HUES64 (cell line): ENCODE data around the gene ZDHHC21. TPM values are rescaled to one million over a fixed set of nuclear protein-coding genes. Genes with fewer than 3 reads are reported as not detected.

Experiments used
- H3K27ac ChIP-seq: 2 replicates; pipeline ENCODE4 v1.7.0; 2013; ENCODE audit warnings: low read depth, low read length, inconsistent platforms
- H3K27me3 ChIP-seq: 2 replicates; pipeline ENCODE4 v1.6.1; 2013; ENCODE audit warnings: mild to moderate bottlenecking, low read length; ENCODE audit not compliant: insufficient read depth
- H3K36me3 ChIP-seq: 2 replicates; pipeline ENCODE4 v1.6.1; 2013; ENCODE audit warnings: mild to moderate bottlenecking, low read length; ENCODE audit not compliant: insufficient read depth
- H3K4me1 ChIP-seq: 2 replicates; pipeline ENCODE4 v1.6.1; 2013; ENCODE audit warnings: mild to moderate bottlenecking, low read length, moderate library complexity; ENCODE audit not compliant: insufficient read depth
- H3K4me3 ChIP-seq: 2 replicates; pipeline ENCODE4 v1.5.1; 2013; ENCODE audit warnings: mild to moderate bottlenecking, low read length, moderate library complexity
- H3K9ac ChIP-seq: 2 replicates; pipeline ENCODE4 v1.6.1; 2013; ENCODE audit warnings: mild to moderate bottlenecking, low read depth, low read length
- H3K9me3 ChIP-seq: 2 replicates; pipeline ENCODE4 v1.6.1; 2013; ENCODE audit warnings: low read depth, low read length; ENCODE audit not compliant: insufficient read depth
- WGBS: fragments of 150-250, 120-280 bp; methylation state at CpG from one replicate; pipeline ENCODE4 v1.1.7; 2013; ENCODE audit warnings: missing lambda C conversion rate; 5-methylcytosine and 5-hydroxymethylcytosine counted together
- polyA plus RNA-seq, 2 experiments: library from polyadenylated mRNA; stranded (reverse); fragments of 50-300 nt; gene quantifications; one replicate each; pipeline ENCODE4 v1.2.3, GENCODE V29; 2013

The ZDHHC21 gene
- polyA plus RNA-seq (2013, experiment 1 of 2): 4.3 TPM
- 4.2 TPM for polyA plus RNA-seq (2013, experiment 2 of 2)

GRCh38 chr9:14693251-14693861 lies at the start of gene ZDHHC21:
Gene ZDHHC21, minus strand, starts transcription at chr9:14693432. Its CDS starts 19,092 bp downstream, at chr9:14674340.
- Histone ChIP-seq H3K36me3 (peaks cover 14% of the 10 kb centered on the region), H3K27me3 (no peaks in the 10 kb centered on the region), H3K9me3 (no peaks in the 10 kb centered on the region), H3K27ac (peak within 1 kb of the TSS; percentile 66), H3K4me1 (peaks cover 5% of the 10 kb centered on the region; the same call in 1 of the 2 replicates), H3K9ac (peak within 1 kb of the TSS; percentile 85), H3K4me3 (peak within 1 kb of the TSS; percentile 75)
- under 1% methylated on average over 50 of the region's 50 CpGs for WGBS

- H3K9ac ChIP-seq: no peak overlapping the region
- H3K4me1 ChIP-seq: no peaks in the 10 kb centered on the region
- no peak overlapping the region for H3K27ac ChIP-seq
- 75% methylated on average over 3 of the region's 3 CpGs for WGBS
- no peaks in the 10 kb centered on the region for H3K27me3 ChIP-seq
- H3K9me3 ChIP-seq: no peaks in the 10 kb centered on the region
- no peaks in the 10 kb centered on the region for H3K36me3 ChIP-seq
- H3K4me3 ChIP-seq: no peak overlapping the region
These were observed 48.1 kb upstream of the ZDHHC21 start for GRCh38 chr9:14741369-14741768.

GRCh38 chr9:14733133-14733532 lies 39.9 kb upstream of the ZDHHC21 start:
- no peak overlapping the region for H3K4me3 ChIP-seq
- no peaks in the 10 kb centered on the region for H3K9me3 ChIP-seq
- H3K4me1 ChIP-seq: no peaks in the 10 kb centered on the region
- WGBS: 100% methylated on average over 1 of the region's 5 CpGs
- no peaks in the 10 kb centered on the region; the same call in 1 of the 2 replicates for H3K27me3 ChIP-seq
- no peak overlapping the region for H3K27ac ChIP-seq
- no peak overlapping the region for H3K9ac ChIP-seq
- no peaks in the 10 kb centered on the region for H3K36me3 ChIP-seq

- Histone ChIP-seq H3K36me3 (no peaks in the 10 kb centered on the region), H3K4me1 (no peaks in the 10 kb centered on the region), H3K9ac (no peak overlapping the region), H3K27me3 (peaks cover 14% of the 10 kb centered on the region), H3K4me3 (no peak overlapping the region), H3K27ac (no peak overlapping the region), H3K9me3 (no peaks in the 10 kb centered on the region)
- whole genome bisulfite sequencing: 92% methylated on average over 1 of the region's 1 CpG
These were observed 38.2 kb upstream of the ZDHHC21 start for GRCh38 chr9:14731294-14731981.

GRCh38 chr9:14730461-14730898 lies 37.2 kb upstream of the ZDHHC21 start:
- Histone ChIP-seq H3K27ac (no peak overlapping the region), H3K9me3 (no peaks in the 10 kb centered on the region), H3K36me3 (no peaks in the 10 kb centered on the region)

GRCh38 chr9:14723301-14723700 lies 30.1 kb upstream of the ZDHHC21 start:
- Histone ChIP-seq H3K27ac (no peak overlapping the region), H3K4me3 (0 out of 2 replicates have a peak overlapping the region, but pooled peaks have one; percentile 2), H3K9me3 (no peaks in the 10 kb centered on the region), H3K27me3 (peaks cover 89% of the 10 kb centered on the region), H3K9ac (no peak overlapping the region), H3K4me1 (peaks cover 25% of the 10 kb centered on the region), H3K36me3 (peaks cover 11% of the 10 kb centered on the region; the same call in 1 of the 2 replicates)
- 16% methylated on average over 4 of the region's 4 CpGs for WGBS

More at GRCh38 chr9:14730461-14730898, 37.2 kb upstream of the ZDHHC21 start:
- H3K4me1 ChIP-seq: no peaks in the 10 kb centered on the region
- WGBS: 91% methylated on average over 2 of the region's 2 CpGs
- H3K27me3 ChIP-seq: peaks cover 23% of the 10 kb centered on the region
- no peak overlapping the region for H3K4me3 ChIP-seq
- H3K9ac ChIP-seq: no peak overlapping the region

GRCh38 chr9:14722391-14723035 lies 29.3 kb upstream of the ZDHHC21 start, which contains the start of gene CER1:
Gene CER1, minus strand, starts transcription at chr9:14722733. Its CDS starts 61 bp downstream, at chr9:14722672.
- H3K27ac ChIP-seq: no peak within 1 kb of the TSS
- H3K4me1 ChIP-seq: peaks cover 25% of the 10 kb centered on the region
- peaks cover 92% of the 10 kb centered on the region for H3K27me3 ChIP-seq
- peaks cover 16% of the 10 kb centered on the region; the same call in 1 of the 2 replicates for H3K36me3 ChIP-seq
- peak within 1 kb of the TSS; percentile 41; the same call in 1 of the 2 replicates for H3K9ac ChIP-seq
- H3K9me3 ChIP-seq: no peaks in the 10 kb centered on the region
- 3% methylated on average over 7 of the region's 7 CpGs for WGBS
- peak within 1 kb of the TSS; percentile 49 for H3K4me3 ChIP-seq

- peaks cover 64% of the 10 kb centered on the region for H3K27me3 ChIP-seq
- H3K4me1 ChIP-seq: peaks cover 25% of the 10 kb centered on the region
- peaks cover 42% of the 10 kb centered on the region; the same call in 1 of the 2 replicates for H3K36me3 ChIP-seq
- no peaks in the 10 kb centered on the region for H3K9me3 ChIP-seq
- 87% methylated on average over 8 of the region's 8 CpGs for WGBS
- H3K9ac ChIP-seq: no peak overlapping the region
- H3K4me3 ChIP-seq: peak overlapping the region; percentile 49
- no peak overlapping the region for H3K27ac ChIP-seq
These were observed 26.1 kb upstream of the ZDHHC21 start for GRCh38 chr9:14719231-14719923.

GRCh38 chr9:14715102-14715501 lies 21.9 kb upstream of the ZDHHC21 start:
- Histone ChIP-seq H3K4me3 (no peak overlapping the region), H3K27me3 (peaks cover 26% of the 10 kb centered on the region), H3K27ac (no peak overlapping the region), H3K9me3 (peaks cover 3% of the 10 kb centered on the region; the same call in 1 of the 2 replicates), H3K36me3 (peaks cover 58% of the 10 kb centered on the region; the same call in 1 of the 2 replicates), H3K9ac (no peak overlapping the region), H3K4me1 (no peaks in the 10 kb centered on the region)
- WGBS: 92% methylated on average over 4 of the region's 4 CpGs

GRCh38 chr9:14713187-14713767 lies 20.0 kb upstream of the ZDHHC21 start:
- H3K36me3 ChIP-seq: peaks cover 54% of the 10 kb centered on the region; the same call in 1 of the 2 replicates
- H3K9ac ChIP-seq: no peak overlapping the region
- no peaks in the 10 kb centered on the region for H3K4me1 ChIP-seq
- no peak overlapping the region for H3K27ac ChIP-seq
- H3K4me3 ChIP-seq: no peak overlapping the region
- 93% methylated on average over 2 of the region's 3 CpGs for WGBS
- peaks cover 4% of the 10 kb centered on the region; the same call in 1 of the 2 replicates for H3K9me3 ChIP-seq
- peaks cover 9% of the 10 kb centered on the region; the same call in 1 of the 2 replicates for H3K27me3 ChIP-seq
